ENCODE results near the gene ATP8B4. TPM values are rescaled to one million over a fixed set of nuclear protein-coding genes. Genes with fewer than 3 reads are reported as not detected.

Gene ATP8B4
- total and polyA plus RNA-seq, 2 donors (not counting 1 experiment from before 2014, with no cell fraction given), result 0.42 TPM; not detected in 1

GRCh38 chr15:49843725-49844124 is 275.3 kb downstream of the ATP8B4 start:
- no peaks in the 10 kb centered on the region for H4K20me1 ChIP-seq (ENCODE audit: control insufficient read depth, insufficient read depth, low read length, poor library complexity, severe bottlenecking)
- H3K4me1 Mint-ChIP-seq, result no peaks in the 10 kb centered on the region
- no peaks in the 10 kb centered on the region for H3K9me3 Mint-ChIP-seq (ENCODE audit: insufficient read depth)
- H3K4me1 ChIP-seq (ENCODE audit: control insufficient read depth in 2 of 2, insufficient read depth in 2 of 2, low read length in 2 of 2), result no peaks in the 10 kb centered on the region
- intact Hi-C loops (cut with micrococcal nuclease), result no loop called here
- H3K27me3 ChIP-seq (replicated peaks in 1 of 4; ENCODE audit: control extremely low read depth in 1 of 4, control insufficient read depth in 3 of 4, insufficient read depth in 4 of 4, low read length in 3 of 4), result no peaks in the 10 kb centered on the region
- no peaks in the 10 kb centered on the region for H3K79me2 ChIP-seq (ENCODE audit: control insufficient read depth, insufficient read depth, low read length)
- H3K9ac ChIP-seq (ENCODE audit: low read length), result no peak overlapping the region
- ChIA-PET CTCF (no interaction called here), POLR2A (no interaction called here)
- H3K27ac ChIP-seq (ENCODE audit: low read length in 2 of 2), result no peak overlapping the region
- no peak overlapping the region for H3K27ac Mint-ChIP-seq
- H3K4me3 ChIP-seq (ENCODE audit: control extremely low read depth in 1 of 5, extremely low read depth in 1 of 5, insufficient read depth in 1 of 5, low read depth in 2 of 5, low read length in 4 of 5), result no peak overlapping the region
- TF ChIP-seq EZH2 (IDR thresholded peaks at IDR 0.05; ENCODE audit: borderline replicate concordance, insufficient read depth, low read depth, low read length, poor library complexity, severe bottlenecking), result no peak
- no peak for TF ChIP-seq CTCF (IDR thresholded peaks at IDR 0.05)
- DNase-seq (no peak), ATAC-seq (ENCODE audit: low read depth) (no peak)
- no peak overlapping the region for H3K4me2 ChIP-seq (replicated peaks; ENCODE audit: low read depth, low read length, poor library complexity, severe bottlenecking)
- no peaks in the 10 kb centered on the region for H3K27me3 Mint-ChIP-seq
- no peaks in the 10 kb centered on the region for H3K36me3 ChIP-seq (replicated peaks in 1 of 2; ENCODE audit: control extremely low read depth in 1 of 2, control insufficient read depth in 1 of 2, extremely low read depth in 1 of 2, insufficient read depth in 2 of 2, low read length in 1 of 2)
- H3K4me3 Mint-ChIP-seq, result no peak overlapping the region
- 86% methylated on average over 3 of the region's 5 CpGs for WGBS (ENCODE audit: insufficient coverage)
- no peak overlapping the region for H2AFZ ChIP-seq (ENCODE audit: insufficient read depth, low read depth, low read length, poor library complexity, severe bottlenecking)
- peaks cover 0 to under 1% (median 0%) of the 10 kb centered on the region in 3 donors for H3K9me3 ChIP-seq (ENCODE audit: control extremely low read depth in 1 of 3, control insufficient read depth in 2 of 3, insufficient read depth in 1 of 3, low read length in 2 of 3)

GRCh38 chr15:49842031-49842730 is 276.9 kb downstream of the ATP8B4 start:
- no peak overlapping the region for H3K4me3 Mint-ChIP-seq
- no CpG with 5 or more reads among the region's 4 CpGs for WGBS (ENCODE audit: insufficient coverage)
- Histone ChIP-seq H4K20me1 (ENCODE audit: control insufficient read depth, insufficient read depth, low read length, poor library complexity, severe bottlenecking) (no peaks in the 10 kb centered on the region), H3K9ac (ENCODE audit: low read length) (no peak overlapping the region), H3K4me2 (replicated peaks; ENCODE audit: low read depth, low read length, poor library complexity, severe bottlenecking) (no peak overlapping the region), H3K4me1 (ENCODE audit: control insufficient read depth in 2 of 2, insufficient read depth in 2 of 2, low read length in 2 of 2) (no peaks in the 10 kb centered on the region), H3K4me3 (ENCODE audit: control extremely low read depth in 1 of 5, extremely low read depth in 1 of 5, insufficient read depth in 1 of 5, low read depth in 2 of 5, low read length in 4 of 5) (no peak overlapping the region), H3K27me3 (replicated peaks in 1 of 4; ENCODE audit: control extremely low read depth in 1 of 4, control insufficient read depth in 3 of 4, insufficient read depth in 4 of 4, low read length in 3 of 4) (no peaks in the 10 kb centered on the region), H3K9me3 (ENCODE audit: control extremely low read depth in 1 of 3, control insufficient read depth in 2 of 3, insufficient read depth in 1 of 3, low read length in 2 of 3) (peaks cover 0 to 4% (median 0%) of the 10 kb centered on the region in 3 donors), H3K36me3 (replicated peaks in 1 of 2; ENCODE audit: control extremely low read depth in 1 of 2, control insufficient read depth in 1 of 2, extremely low read depth in 1 of 2, insufficient read depth in 2 of 2, low read length in 1 of 2) (no peaks in the 10 kb centered on the region), H2AFZ (ENCODE audit: insufficient read depth, low read depth, low read length, poor library complexity, severe bottlenecking) (no peak overlapping the region), H3K79me2 (ENCODE audit: control insufficient read depth, insufficient read depth, low read length) (no peaks in the 10 kb centered on the region), H3K27ac (ENCODE audit: low read length in 2 of 2) (no peak overlapping the region)
- CTCF ChIA-PET, result no interaction called here
- no peaks in the 10 kb centered on the region for H3K27me3 Mint-ChIP-seq
- no peak for DNase-seq
- intact Hi-C loops (cut with micrococcal nuclease), result no loop called here
- no peak for ATAC-seq (ENCODE audit: low read depth)
- POLR2A ChIA-PET, result no interaction called here
- no peak overlapping the region for H3K27ac Mint-ChIP-seq
- H3K9me3 Mint-ChIP-seq (ENCODE audit: insufficient read depth), result peaks cover 3% of the 10 kb centered on the region
- TF ChIP-seq EZH2 (IDR thresholded peaks at IDR 0.05; ENCODE audit: borderline replicate concordance, insufficient read depth, low read depth, low read length, poor library complexity, severe bottlenecking), result no peak
- no peak for TF ChIP-seq CTCF (IDR thresholded peaks at IDR 0.05)
- H3K4me1 Mint-ChIP-seq, result no peaks in the 10 kb centered on the region

Measured in B cell (primary cell).